A673 (cell line): Measurements from ENCODE around the gene SEC63. TPM values are rescaled to one million over a fixed set of nuclear protein-coding genes. Genes with fewer than 3 reads are reported as not detected.

Source experiments
- BruUV-seq: library from RNA; stranded (reverse); fragments of 400-500 nt; replicated peaks from 2 replicates; lab custom pipeline; 2021; lab: Mats Ljungman, UMichigan
- CTCF ChIA-PET: fragments of 300-600 bp; sonication (Branson Sonifier 250); formaldehyde crosslinking; loops from one replicate; lab custom pipeline; 2022; ENCODE audit warnings: antibody characterized with exemption; lab: Charles Lee
- POLR2A ChIA-PET: fragments of 300-600 bp; sonication (Branson Sonifier 250); formaldehyde crosslinking; loops from one replicate; lab custom pipeline; 2022; ENCODE audit warnings: antibody characterized with exemption; ENCODE audit not compliant: low non-redundant PET; lab: Charles Lee
- DNase-seq: peaks from one replicate; pipeline ENCODE4 v3.0.0-alpha.2; 2015; ENCODE audit warnings: low spot score
- H3K27ac ChIP-seq: fragments of 200-600 bp; sonication (generic); 2 replicates; pipeline ENCODE4 v1.5.1; 2016; ENCODE audit warnings: mixed run types, low read depth, mild to moderate bottlenecking, mixed read lengths, antibody characterized with exemption, low read length; ENCODE audit not compliant: poor library complexity, severe bottlenecking
- H3K27me3 ChIP-seq: fragments of 200-600 bp; sonication (generic); replicated peaks from 2 replicates; pipeline ENCODE4 v1.6.1; 2017; ENCODE audit warnings: mixed run types, low read depth, mild to moderate bottlenecking, mixed read lengths, antibody characterized with exemption, low read length; ENCODE audit not compliant: insufficient read depth, poor library complexity
- H3K36me3 ChIP-seq: fragments of 200-600 bp; sonication (generic); 2 replicates; pipeline ENCODE4 v1.6.1; 2016; ENCODE audit warnings: mixed run types, mild to moderate bottlenecking, mixed read lengths, antibody characterized with exemption, low read length; ENCODE audit not compliant: insufficient read depth, poor library complexity, severe bottlenecking
- H3K4me1 ChIP-seq: fragments of 200-600 bp; sonication (generic); 2 replicates; pipeline ENCODE4 v1.6.1; 2017; ENCODE audit warnings: mixed run types, mild to moderate bottlenecking, mixed read lengths, antibody characterized with exemption, low read length; ENCODE audit not compliant: insufficient read depth, poor library complexity, severe bottlenecking
- H3K4me3 ChIP-seq: fragments of 200-600 bp; sonication (generic); 2 replicates; pipeline ENCODE4 v1.5.1; 2016; ENCODE audit warnings: low read depth, mixed run types, mild to moderate bottlenecking, mixed read lengths, low read length; ENCODE audit not compliant: poor library complexity, severe bottlenecking
- H3K9me3 ChIP-seq: fragments of 200-600 bp; sonication (generic); 2 replicates; pipeline ENCODE4 v1.6.1; 2016; ENCODE audit warnings: mixed run types, low read depth, mild to moderate bottlenecking, mixed read lengths, antibody characterized with exemption, low read length; ENCODE audit not compliant: poor library complexity, severe bottlenecking
- EZH2 ChIP-seq: fragments of 200-600 bp; sonication (generic); IDR thresholded peaks from 2 replicates; pipeline ENCODE4 v1.6.1; 2017; ENCODE audit warnings: borderline replicate concordance, low read depth, mild to moderate bottlenecking, mixed read lengths, antibody characterized with exemption, low read length; ENCODE audit not compliant: poor library complexity, severe bottlenecking
- intact Hi-C: fragments of 100-400 bp; cut with micrococcal nuclease; formaldehyde crosslinking; loops from one replicate; pipeline ENCODE4 v1.10.0; 2022; ENCODE audit not compliant: unreplicated experiment
- total RNA-seq: library from RNA; stranded (reverse); gene quantifications from 2 replicates; pipeline ENCODE4 v1.2.3, GENCODE V29; 2021
- TF ChIP-seq, protein P1 (sequence below): fragments of 300-800, 200-600 bp; sonication (generic); conservative IDR thresholded peaks from 2 replicates; pipeline ENCODE4 v1.5.1; 2017; ENCODE audit warnings: low read depth, mild to moderate bottlenecking, antibody characterized with exemption, low read length, moderate library complexity, mixed read lengths

The SEC63 gene
- total RNA-seq, 1 experiment from 2014 or later: 159 TPM

DNA sequence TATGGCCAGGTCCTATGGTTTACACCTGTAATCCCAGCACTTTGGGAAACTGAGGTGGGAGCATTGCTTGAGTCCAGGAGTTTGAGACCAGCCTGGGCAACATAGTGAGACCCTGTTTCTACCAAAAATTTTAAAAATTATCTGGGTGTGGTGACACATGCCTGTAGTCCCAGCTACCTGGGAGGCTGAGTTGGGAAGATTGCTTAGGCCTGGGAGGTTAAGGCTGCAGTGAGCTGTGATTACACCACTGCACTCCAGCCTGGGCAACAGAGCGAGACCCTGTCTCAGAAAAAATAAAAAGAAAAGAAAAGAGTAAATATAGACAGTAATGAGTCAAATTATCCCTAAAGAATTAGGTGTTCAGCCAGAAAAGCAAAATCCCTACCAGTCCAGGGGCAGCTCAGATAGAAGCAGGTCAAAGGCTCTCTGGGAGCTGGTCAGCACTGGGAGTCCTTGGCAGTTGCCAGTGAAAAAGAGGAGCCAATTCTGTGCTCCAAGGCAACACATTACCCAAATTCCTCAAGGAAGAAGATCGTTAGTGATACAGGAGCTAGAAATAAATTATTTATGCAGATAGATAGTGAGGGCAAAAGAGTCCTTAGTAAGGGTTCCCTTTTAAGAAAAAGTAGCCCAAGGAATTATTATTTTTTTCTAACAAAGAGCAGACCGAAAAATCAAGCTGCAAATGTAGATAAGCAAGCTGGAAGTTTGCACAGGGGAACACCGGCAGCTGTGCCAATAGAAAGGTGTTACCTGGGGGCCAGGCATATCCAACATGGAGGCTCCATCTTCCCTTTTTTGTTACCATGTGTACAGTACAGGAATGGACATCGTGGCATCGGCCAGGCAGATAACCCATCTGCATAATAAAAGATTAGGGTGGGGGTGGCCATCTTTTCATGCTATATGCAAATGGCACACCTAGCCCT lies 31.4 kb upstream of the SEC63 start:
- Histone ChIP-seq H3K9me3 (no peaks in the 10 kb centered on the region), H3K4me1 (no peaks in the 10 kb centered on the region), H3K27me3 (peaks cover 9% of the 10 kb centered on the region), H3K4me3 (no peak overlapping the region), H3K27ac (no peak overlapping the region), H3K36me3 (no peaks in the 10 kb centered on the region)
- TF ChIP-seq, protein P1, sequence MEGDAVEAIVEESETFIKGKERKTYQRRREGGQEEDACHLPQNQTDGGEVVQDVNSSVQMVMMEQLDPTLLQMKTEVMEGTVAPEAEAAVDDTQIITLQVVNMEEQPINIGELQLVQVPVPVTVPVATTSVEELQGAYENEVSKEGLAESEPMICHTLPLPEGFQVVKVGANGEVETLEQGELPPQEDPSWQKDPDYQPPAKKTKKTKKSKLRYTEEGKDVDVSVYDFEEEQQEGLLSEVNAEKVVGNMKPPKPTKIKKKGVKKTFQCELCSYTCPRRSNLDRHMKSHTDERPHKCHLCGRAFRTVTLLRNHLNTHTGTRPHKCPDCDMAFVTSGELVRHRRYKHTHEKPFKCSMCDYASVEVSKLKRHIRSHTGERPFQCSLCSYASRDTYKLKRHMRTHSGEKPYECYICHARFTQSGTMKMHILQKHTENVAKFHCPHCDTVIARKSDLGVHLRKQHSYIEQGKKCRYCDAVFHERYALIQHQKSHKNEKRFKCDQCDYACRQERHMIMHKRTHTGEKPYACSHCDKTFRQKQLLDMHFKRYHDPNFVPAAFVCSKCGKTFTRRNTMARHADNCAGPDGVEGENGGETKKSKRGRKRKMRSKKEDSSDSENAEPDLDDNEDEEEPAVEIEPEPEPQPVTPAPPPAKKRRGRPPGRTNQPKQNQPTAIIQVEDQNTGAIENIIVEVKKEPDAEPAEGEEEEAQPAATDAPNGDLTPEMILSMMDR: no peak
- TF ChIP-seq EZH2: no peak
- no peak for DNase-seq
- intact Hi-C loops: no loop called here
- POLR2A ChIA-PET: no interaction called here
- CTCF ChIA-PET: no interaction called here
- no TSS peak for BruUV-seq

GRCh38 chr6:107988570-107988969 lies 30.6 kb upstream of the SEC63 start:
- no peaks in the 10 kb centered on the region for H3K36me3 ChIP-seq
- ChIA-PET POLR2A (no interaction called here), CTCF (no interaction called here)
- H3K4me3 ChIP-seq: no peak overlapping the region
- H3K27me3 ChIP-seq: peaks cover 11% of the 10 kb centered on the region
- no TSS peak for BruUV-seq
- intact Hi-C loops: no loop called here
- H3K27ac ChIP-seq: no peak overlapping the region
- no peaks in the 10 kb centered on the region for H3K9me3 ChIP-seq
- TF ChIP-seq, protein P1: no peak
- TF ChIP-seq EZH2: no peak
- DNase-seq: no peak
- no peaks in the 10 kb centered on the region for H3K4me1 ChIP-seq

- no peak for TF ChIP-seq EZH2
- TF ChIP-seq, protein P1: no peak
- DNase-seq: no peak
- CTCF ChIA-PET: no interaction called here
- POLR2A ChIA-PET: no interaction called here
- intact Hi-C loops: no loop called here
- Histone ChIP-seq H3K4me3 (no peak overlapping the region), H3K27ac (no peak overlapping the region), H3K27me3 (peaks cover 11% of the 10 kb centered on the region), H3K9me3 (no peaks in the 10 kb centered on the region), H3K36me3 (no peaks in the 10 kb centered on the region), H3K4me1 (no peaks in the 10 kb centered on the region)
- no TSS peak for BruUV-seq
These were observed 29.8 kb upstream of the SEC63 start for GRCh38 chr6:107987805-107988204.
